GM18511 (cell line): ENCODE results near the gene DNAH14.
"Not testable (repeated sequence)": the region's sequence is repeated elsewhere in the genome, so short reads cannot be mapped to it uniquely, and the experiment has no call there.

Experiments used
- ATAC-seq: cut with Tn5 transposase; IDR thresholded peaks from one replicate; pipeline ENCODE4 v1.9.1; 2021; ENCODE audit warnings: mild to moderate bottlenecking, moderate library complexity; ENCODE audit not compliant: unreplicated experiment

The DNAH14 gene

DNA sequence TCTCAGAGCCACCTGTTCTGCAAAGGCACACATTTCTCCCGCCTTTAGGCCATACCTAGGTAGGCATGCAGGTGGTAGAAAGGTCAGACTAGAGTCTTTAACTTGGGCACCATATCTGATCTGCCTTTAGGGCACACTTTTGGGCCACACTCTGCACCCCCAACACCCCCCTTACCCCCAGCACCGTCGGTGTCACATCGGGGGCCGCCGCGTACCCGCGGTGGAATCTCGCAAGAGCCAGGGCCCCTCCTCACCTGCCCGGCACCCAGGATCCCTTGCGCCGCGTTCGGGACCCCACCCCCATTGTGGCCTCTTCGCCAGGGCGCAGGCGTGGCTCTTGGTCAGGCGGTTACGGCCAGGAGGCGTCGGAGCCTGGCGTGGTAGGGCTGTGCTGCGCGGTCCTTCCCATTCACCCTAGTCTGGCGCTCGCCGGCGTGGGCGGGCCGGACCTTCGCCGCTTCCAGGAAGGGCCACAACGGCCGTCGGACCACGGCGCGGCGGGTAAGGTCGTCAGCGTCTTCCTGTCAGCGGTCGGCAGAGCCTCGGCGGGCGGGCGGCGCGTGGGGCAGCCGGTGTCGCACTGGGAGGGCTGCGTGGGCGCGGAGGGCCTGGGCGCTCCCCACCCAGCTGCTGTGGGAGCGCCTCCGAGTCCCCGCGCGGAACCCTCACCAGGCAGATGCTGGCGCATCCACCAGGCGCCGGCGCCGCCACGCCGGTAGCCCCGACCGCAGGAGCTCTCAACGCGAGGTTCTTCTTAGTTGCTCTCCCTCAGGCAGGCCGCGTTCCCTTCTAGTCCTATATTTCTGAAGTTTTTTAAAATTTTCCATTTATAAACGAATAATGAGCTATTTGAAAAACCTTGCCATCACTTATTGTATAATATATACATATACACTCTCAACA lies at the start of gene DNAH14:
DNAH14 (plus strand) TSS at position 341 of the 903 bp plus-strand sequence. CDS start 23,028 bp downstream, outside the sequence.
- no peak for ATAC-seq

DNA sequence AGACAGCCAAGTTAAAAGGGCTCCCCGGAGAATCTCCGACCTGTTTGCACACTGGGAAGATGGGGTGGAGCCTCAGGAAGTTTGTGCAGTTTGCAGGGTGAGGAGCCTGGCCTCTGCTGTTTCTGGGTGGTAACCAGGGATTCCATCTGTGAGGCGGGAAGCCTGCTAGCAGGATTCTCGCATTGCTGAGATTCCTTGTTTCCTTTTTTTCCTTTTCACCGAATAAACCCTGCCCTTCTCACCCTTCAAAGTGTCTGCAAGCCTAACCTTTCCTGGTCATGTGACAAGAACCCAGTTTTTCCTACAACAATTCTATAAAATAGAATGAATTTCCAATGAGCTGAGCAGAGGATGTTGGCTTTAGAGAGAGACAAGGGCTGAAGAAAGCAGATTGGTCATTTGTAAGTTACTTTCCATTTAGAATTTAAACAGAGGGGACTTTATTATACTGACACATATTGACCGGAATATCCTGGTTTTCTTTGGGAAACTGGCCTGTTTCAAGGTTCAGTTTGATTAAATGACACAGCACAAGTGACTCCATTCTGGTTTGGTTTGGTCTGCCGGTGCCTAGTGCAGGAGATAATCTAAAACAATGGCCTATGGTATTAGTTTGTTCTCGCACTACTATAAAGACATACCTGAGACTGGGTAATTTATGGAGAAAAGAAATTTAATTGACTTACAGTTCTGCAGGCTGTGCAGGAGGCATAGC lies 48.7 kb upstream of the DNAH14 start:
- ATAC-seq, result no peak

DNA sequence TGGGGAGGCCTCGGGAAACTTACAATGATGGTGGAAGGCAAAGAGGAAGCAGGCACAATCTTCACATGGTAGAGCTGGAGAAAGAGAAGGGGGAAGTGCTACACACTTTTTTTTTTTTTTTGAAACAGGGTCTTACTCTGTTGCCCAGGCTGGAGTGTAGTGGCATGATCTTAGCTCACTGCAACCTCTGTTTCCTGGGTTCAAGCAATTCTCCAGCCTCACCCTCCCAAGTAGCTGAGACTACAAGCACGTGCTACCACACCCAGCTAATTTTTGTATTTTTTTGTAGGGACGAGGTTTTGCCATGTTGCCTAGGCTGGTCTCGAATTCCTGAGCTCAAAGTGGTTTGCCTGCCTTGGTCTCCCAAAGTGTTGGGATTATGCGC lies 48.2 kb upstream of the DNAH14 start:
- ATAC-seq, result not testable (repeated sequence)

DNA sequence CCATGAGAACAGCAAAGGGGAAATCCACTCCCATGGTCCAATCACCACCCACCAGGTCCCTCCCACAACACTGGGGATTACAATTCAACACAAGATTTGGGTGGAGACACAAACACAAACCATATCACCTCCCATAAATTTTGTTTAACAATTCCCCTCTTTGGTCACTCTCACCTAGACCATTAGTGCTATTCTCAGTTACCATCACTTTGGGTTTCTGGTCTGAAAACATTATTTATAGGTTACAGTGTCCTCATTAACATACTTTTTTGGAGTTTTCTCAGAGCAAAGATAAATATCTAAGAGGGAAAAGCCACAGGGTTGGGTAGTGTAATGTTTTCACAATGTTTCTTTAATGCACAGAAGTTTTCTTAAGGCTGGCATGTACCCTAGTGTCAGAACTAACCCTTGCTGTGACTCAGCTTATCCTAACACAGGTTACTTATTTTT lies 47.7 kb upstream of the DNAH14 start:
- ATAC-seq, result no peak

DNA sequence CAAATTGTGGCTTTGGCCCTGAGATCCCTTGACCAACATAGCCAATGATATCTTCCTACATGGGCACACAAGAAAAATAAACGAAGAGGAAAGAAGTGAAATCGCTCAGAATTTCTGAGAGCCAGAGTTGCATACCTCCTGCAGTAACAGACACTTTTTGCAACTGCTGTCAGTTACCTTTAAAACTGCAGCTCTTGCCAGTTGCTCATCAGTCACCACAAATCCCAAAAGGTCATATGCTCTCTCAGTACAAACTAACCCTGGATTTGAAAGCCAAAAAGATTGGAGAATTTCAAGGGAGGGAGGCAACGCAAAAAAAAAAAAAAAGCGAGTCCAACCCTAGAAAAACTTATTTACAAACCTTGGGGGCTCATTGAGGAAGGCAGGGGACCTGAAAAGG lies 47.2 kb upstream of the DNAH14 start:
- ATAC-seq, result no peak

DNA sequence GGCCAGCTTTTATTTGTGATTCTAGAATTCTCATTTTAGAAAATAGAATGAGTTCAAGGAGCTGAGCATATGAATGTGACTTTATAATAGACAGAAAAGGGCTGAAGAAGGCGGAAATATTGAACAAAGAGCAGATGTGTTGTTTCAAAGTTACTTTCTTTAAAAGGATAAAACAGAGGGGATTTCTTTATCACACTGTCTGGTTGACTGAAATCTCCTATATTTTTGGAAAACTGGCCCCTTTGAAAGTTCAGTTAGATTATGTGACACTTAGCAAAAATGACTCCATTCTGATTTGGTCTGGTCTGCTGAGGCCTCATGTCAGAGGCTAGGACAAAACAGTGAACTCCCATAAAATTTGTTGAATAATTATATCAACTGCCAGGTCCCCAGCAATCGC lies 46.4 kb upstream of the DNAH14 start:
- ATAC-seq, result no peak

DNA sequence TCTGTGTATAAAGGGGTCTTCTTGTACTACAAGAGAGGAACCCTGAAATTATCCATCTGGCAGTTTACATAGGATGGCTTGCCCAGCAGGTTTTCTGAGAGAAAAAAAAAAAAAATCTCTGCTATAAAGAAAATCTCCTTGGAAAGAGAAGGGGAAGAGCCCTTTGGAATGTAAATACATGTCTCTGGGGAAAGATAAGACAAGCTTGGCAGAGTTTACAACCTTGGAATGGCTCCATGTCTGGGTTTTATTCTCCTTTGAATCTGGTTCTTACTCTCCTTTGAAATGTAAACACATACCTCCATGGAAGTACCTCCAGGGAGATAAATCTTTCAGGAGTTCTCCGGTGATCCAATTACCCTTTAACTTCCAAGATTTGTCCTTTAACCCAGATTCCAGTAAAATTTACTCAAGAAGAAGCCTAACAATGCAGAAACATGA lies 45.1 kb upstream of the DNAH14 start:
- ATAC-seq, result no peak

DNA sequence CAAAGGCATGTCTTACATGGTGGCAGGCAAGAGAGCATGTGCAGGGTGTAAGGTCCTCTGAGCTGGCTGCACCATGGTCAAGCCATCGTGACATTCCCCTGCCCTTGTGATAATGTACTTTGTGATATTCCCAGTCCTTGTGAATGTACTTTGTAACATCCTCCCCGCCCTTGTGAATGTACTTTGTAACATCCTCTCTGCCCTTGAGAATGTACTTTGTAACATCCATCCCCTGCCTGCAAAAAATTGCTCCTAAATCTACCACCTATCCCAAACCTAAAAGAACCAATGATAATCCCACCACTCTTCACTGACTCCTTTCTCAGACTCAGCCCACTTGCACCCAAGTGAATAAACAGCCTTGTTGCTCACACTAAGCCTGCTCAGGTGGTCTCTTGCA lies 44.1 kb upstream of the DNAH14 start:
- ATAC-seq, result not testable (repeated sequence)

DNA sequence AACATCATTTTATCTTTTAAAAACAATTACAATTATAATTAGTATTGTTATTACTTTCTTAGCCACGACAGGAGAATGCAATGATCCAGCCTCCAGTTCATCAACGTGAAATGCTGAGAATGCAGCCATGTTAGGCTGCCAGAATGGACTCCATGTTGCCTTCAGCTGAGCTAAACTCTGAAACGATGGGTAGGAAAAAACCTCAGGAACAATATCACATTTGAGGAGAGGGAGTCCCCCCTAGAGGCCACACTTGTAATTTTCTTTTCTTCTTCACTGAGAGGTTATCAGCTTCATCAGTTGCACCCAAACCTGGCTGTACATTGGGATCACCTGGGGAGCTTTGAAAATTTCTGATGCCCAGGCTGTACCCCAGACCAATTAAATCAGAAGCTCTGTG lies 34.6 kb upstream of the DNAH14 start:
- ATAC-seq, result no peak

DNA sequence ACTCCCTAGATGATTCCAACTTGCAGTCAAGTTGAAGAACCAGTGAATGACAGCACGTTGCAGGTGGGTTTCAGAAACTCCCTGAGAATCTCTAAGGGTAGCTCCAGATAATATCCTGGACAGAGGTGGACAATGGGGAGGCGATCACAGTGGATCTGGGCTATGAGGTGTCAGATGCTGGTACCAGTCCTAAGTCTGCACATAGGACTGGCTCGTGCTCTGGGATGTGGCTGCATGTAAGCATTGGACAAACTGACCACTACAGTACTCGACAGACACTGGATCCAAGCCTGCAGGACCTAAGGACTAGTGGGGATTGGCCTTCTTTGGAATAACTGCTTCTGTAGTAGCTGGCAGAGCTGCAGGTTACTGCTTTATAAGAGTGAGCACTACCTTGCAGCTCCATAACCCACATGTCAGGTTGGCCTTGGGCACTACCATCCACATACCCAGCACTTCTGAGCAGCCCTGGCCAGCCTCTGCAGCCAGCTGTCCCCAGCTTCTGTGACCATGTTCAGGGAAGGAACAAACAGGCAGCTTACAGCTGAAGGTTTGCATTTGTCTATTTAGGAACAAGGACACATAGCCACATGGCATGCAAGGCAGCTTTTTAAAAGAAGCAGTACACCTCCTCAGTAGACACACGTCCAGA lies 33.2 kb upstream of the DNAH14 start:
- ATAC-seq, result no peak

DNA sequence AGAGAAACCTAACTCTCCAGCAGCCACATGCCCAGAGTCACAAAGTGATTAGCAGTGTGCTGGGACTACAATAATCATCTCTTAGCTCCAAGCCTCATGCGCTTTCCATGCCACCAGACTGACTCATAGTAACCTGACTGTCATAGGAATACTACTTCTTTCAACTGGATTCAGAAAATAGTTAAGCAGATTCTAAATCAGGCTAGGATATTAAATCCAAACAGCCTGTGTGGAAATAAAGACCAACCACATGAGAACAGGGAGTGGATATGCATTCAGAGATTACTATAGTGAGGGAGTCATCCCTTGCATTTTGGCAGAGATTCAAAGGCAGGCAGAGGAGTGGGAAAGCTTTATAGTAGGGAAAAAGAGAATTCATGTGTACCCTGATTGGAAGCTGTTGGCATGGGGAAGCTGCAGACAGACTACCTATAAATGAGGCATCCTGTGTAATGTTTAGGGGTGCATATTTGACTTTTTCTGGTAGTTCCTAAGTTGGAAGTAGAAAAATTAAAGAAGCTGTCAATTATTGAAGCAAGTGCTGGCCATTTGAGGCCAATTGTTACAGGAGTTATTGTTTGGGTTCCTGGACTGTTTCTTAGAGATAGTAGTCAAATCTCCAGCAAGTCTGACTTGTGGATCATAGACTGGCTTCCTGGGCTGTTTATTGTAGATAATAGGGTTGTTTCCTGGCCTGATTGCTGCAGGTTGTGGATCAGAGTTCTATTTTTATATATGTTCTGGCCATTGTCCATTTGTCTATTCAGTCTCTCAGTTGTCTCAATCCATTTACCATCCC lies 31.7 kb upstream of the DNAH14 start:
- no peak for ATAC-seq

DNA sequence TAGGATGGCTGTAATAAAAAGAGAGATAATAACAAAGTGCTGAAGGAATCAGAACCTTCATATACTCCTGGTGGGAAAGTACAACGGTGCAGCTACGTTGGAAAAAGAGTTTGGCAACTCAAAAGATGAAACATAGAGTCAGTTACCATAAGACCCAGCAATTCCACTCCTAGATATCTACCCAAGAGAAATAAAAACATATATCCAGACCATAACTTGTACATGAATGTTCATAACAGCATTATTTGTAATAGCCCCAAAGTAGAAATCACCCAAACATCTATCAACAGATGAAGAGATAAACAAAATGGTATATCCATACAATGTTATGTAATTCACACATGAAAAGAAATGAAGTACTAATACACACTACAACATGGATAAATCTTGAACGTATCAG lies 30.5 kb upstream of the DNAH14 start:
- no peak for ATAC-seq

DNA sequence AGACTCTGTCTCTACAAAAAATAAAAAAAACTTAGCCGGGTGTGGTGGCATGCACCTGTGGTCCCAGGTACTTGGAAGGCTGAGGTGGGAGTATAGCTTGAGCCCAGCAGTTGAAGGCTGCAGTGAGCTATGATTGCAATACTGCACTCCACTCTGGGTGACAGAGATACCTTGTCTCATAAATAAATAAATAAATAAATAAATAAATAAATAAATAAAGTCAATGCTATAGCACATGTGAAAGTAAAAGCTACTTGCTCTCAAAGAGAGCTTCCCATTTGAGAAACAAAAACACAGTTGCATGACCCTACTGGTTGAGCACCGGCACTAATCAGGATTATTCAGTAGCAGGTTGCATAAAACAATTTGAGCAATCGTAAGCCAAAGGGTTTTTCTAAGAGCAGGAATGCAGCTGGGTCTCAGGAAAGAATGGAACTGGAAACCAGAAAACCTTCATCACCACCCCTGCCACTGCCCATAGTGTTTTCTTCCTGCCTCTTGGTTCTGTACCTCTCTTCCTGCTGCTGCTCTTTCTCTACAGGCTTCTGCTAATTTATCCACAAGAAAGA lies 29.3 kb upstream of the DNAH14 start:
- no peak for ATAC-seq

DNA sequence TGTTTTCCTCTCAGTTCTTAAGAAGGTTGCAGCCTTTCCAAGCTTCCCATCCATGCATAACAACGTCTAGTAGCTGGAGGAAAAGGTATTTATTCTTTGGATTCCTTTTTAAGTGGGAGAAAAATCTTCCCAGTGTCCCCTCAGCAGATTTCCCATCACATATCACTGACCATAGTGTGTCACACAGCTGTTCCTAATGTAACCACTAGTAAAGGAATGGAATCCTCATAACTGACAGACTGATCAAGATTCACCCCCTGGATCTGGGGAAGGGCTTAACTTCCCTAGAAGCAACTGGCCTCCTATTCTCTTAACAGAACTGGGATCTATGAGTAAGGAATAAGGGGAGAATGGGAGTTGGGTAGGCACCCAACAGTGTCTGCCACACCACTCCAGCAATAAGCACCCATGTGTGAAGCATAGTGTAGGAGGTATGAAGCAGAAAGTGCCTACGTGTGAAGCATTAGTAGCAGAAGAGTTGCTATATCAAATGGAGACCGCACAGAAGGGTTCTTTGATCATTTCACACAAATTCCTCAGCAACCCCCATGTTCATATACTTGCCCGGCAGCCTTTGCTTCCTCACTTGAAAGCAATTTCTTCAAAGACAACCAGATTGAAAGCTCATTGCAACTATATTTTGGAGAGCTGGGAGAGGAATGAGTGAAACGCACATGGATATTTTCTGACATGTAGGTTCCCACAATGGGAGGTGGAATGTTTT lies 28.2 kb upstream of the DNAH14 start:
- ATAC-seq, result no peak

DNA sequence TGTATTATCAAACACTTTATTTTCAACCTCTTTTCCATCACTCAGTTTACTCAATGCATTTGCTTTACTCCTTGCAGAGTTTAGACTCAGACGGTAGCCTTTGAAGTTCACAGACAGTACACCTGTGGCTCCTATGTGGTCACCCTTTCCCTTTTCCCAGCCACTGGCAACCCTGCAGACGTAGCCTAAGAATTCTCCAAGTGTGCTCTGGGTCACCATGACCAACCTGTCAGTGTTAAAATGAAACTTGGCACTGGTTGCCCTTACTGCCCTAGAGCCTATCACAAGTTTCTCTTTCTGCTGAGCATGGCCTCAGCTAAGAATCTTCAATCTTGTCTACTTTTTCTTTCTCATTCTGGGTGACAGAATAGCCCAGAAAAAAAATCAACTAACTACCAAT lies 25.5 kb upstream of the DNAH14 start:
- no peak for ATAC-seq

DNA sequence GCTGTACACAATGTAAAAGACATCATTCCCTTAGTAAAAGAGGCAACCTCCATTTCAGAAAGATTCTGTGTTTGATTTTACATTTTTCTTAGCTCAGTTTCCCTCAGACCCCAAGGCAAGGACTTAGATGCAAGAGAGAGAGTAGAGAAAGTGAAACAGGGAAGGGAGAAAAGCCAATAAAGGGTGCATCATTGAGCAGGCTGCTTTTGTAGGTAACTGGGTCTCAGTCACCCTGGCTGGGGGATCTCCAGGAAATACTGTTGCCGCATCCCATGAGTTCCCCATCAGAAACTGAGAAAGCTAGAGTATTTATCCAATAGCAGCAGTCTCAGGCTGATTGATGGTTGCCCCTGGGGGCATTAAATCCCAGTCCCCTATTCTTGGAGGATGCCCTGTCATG lies 23.1 kb upstream of the DNAH14 start:
- ATAC-seq, result no peak

DNA sequence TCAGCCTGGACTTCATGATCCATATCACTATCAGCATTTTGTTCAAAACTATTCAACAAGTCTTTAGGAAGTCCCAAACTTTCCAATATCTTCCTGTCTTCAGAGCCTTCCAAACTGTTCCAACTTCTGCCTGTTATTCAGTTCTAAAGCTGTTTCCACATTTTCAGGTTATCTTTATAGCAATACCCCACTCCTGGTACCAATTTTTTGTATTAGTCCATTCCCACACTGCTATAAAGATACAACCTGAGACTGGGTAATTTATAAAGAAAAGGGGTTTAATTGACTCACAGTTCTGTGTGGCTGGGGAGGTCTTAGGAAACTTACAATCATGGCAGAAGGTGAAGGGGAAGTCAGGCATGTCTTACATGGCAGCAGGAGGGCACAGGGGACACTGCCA lies 18.3 kb upstream of the DNAH14 start:
- no peak for ATAC-seq

DNA sequence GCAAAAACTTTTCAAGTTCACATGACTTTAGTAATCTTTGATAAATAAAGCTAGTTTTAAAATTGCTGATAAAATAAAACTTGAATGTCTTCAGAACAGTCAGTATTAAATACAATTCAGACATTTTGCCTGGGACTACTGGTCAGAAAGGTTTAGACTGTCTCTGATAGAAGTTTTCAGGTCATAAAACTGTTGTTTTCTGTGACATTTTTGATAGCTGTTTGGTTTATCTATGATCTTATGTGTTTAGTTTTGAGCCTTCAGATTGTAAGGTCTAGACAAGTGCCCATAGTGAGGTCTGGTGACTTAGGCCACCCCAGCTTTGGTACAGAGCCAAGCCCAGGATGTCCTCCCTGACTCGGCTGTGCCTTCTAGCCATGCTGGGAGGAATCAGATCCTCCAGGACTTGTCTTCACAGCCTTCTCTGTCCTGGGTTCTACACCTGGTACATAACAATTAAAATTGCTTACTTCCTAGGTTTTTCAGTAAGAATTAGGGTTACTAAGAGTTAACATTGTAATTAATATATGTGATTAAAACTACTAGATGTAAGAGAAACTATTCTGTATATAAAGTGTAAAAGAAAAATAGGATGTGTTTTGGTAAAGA lies 15.1 kb upstream of the DNAH14 start:
- ATAC-seq, result no peak

DNA sequence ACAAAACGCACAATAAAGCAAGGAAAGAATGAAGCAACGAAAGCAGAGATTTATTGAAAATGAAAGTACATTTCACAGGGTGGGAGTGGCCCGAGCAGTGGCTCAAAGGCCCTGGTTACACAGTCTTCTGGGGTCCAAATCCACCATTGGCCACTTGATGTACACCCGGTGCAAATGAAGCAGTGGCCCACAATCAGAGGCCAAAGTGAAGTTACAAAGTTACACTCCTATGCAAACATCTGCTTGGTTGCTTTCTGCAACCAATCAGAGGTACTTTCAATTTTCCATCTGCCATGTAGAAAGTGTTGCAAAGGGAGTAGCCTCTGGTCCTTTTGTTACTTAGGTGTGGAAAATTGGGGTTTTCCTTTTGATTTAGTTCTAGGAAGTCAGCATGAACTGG lies 10.0 kb upstream of the DNAH14 start:
- ATAC-seq, result no peak
